K562 (cell line): ENCODE data around the gene RTN4. TPM values are rescaled to one million over a fixed set of nuclear protein-coding genes. Genes with fewer than 3 reads are reported as not detected.

Experiments
- ATAC-seq: fragments of 200-7000 bp; cut with Tn5 transposase; 3 replicates; pipeline ENCODE4 v1.9.1; 2020; ENCODE audit warnings: moderate library complexity
- BruUV-seq: library from RNA; stranded (reverse); fragments of 400-500 nt; replicated peaks from 2 replicates; lab custom pipeline; 2021; lab: Mats Ljungman, UMichigan
- CTCF ChIA-PET: fragments of 300-600 bp; formaldehyde crosslinking; extraction: SDS; loops from one replicate; lab custom pipeline; 2021; ENCODE audit warnings: low intra/inter-chr PET ratio; lab: Yijun Ruan, JAX
- POLR2A ChIA-PET: fragments of 300-600, 350-650 bp; sonication (Branson Sonifier 250); formaldehyde crosslinking; extraction: SDS; loops from one replicate; lab custom pipeline; 2021; ENCODE audit warnings: antibody characterized with exemption, inconsistent platforms; lab: Yijun Ruan, JAX
- DNase-seq, 4 experiments: peaks; one replicate each; pipeline versions ENCODE4 v3.0.0 to v3.0.0-alpha.2; 2011 to 2018; ENCODE audit warnings: low spot score in 3 of 4, mixed read lengths in 3 of 4; ENCODE audit errors: extremely low read depth in 1 of 4
- FAIRE-seq: peaks from 2 replicates; lab custom pipeline; 2011; peaks lifted over from hg19 to GRCh38; lab: Jason Lieb, UNC
- H2AFZ ChIP-seq: 2 replicates; pipeline ENCODE4 v1.6.0; 2011; ENCODE audit warnings: low read depth, low read length, control low read depth, inconsistent platforms
- H3K27ac ChIP-seq: fragments of 200-600 bp; 3 replicates; pipeline ENCODE4 v1.8.0; 2011; ENCODE audit warnings: low read depth, mild to moderate bottlenecking, control low read depth, inconsistent platforms, low read length, moderate library complexity, mixed read lengths; ENCODE audit errors: extremely low read depth
- H3K27me3 ChIP-seq, 2 experiments: fragments of 300-600 bp in 1 of 2; 2 replicates in 1 of 2; 3 replicates in 1 of 2; pipeline versions ENCODE4 v1.6.0 to v1.8.0; 2011; ENCODE audit warnings: inconsistent platforms in 2 of 2, low read length in 2 of 2, mild to moderate bottlenecking in 1 of 2, mixed read lengths in 1 of 2, moderate library complexity in 1 of 2; ENCODE audit not compliant: control insufficient read depth in 2 of 2, insufficient read depth in 2 of 2
- H3K36me3 ChIP-seq: fragments of 300-600 bp; 3 replicates; pipeline ENCODE4 v1.8.0; 2011; ENCODE audit warnings: mild to moderate bottlenecking, low read length, inconsistent platforms; ENCODE audit not compliant: control insufficient read depth, insufficient read depth
- H3K4me1 ChIP-seq, 2 experiments: fragments of 200-600 bp in 1 of 2; replicated peaks in 1 of 2; 2 replicates in 1 of 2; 3 replicates in 1 of 2; pipeline versions ENCODE4 v1.5.1 to v1.8.0; 2011; ENCODE audit warnings: inconsistent platforms in 2 of 2, low read length in 2 of 2, mild to moderate bottlenecking in 1 of 2, mixed read lengths in 1 of 2, moderate library complexity in 1 of 2; ENCODE audit not compliant: control insufficient read depth in 2 of 2, insufficient read depth in 2 of 2
- H3K4me2 ChIP-seq: 2 replicates; pipeline ENCODE4 v1.6.1; 2011; ENCODE audit warnings: low read length, control low read depth, inconsistent platforms, mixed read lengths; ENCODE audit not compliant: insufficient read depth
- H3K4me3 ChIP-seq: fragments of 200-600 bp; sonication (generic), shearing (Covaris generic); 2 replicates; pipeline ENCODE4 v1.5.1; 2016; ENCODE audit warnings: control low read depth, inconsistent platforms
- H3K79me2 ChIP-seq: fragments of 200-600 bp; 3 replicates; pipeline ENCODE4 v1.8.0; 2011; ENCODE audit warnings: low read length, inconsistent platforms; ENCODE audit not compliant: control insufficient read depth, insufficient read depth
- H3K9ac ChIP-seq, 2 experiments: 2 replicates each; pipeline versions ENCODE4 v1.6.0 to v1.6.1; 2011; ENCODE audit warnings: low read depth in 2 of 2, low read length in 2 of 2, control low read depth in 1 of 2, inconsistent platforms in 1 of 2, mild to moderate bottlenecking in 1 of 2, mixed read lengths in 1 of 2; ENCODE audit not compliant: insufficient read depth in 1 of 2
- H3K9me1 ChIP-seq: one replicate; pipeline ENCODE4 v1.6.0; 2011; ENCODE audit warnings: inconsistent platforms, mild to moderate bottlenecking, low read length, moderate library complexity; ENCODE audit not compliant: control insufficient read depth, insufficient read depth
- H3K9me3 ChIP-seq: replicated peaks from 2 replicates; pipeline ENCODE4 v1.5.1; 2011; ENCODE audit warnings: low read depth, low read length, inconsistent platforms; ENCODE audit not compliant: control insufficient read depth, insufficient read depth
- H4K20me1 ChIP-seq: replicated peaks from 2 replicates; pipeline ENCODE4 v1.6.1; 2011; ENCODE audit warnings: low read length, inconsistent platforms, mixed read lengths; ENCODE audit not compliant: control insufficient read depth, insufficient read depth
- CHCHD3 ChIP-seq: fragments of 250-450 bp; sonication (Bioruptor Pico); IDR thresholded peaks from 2 replicates; pipeline ENCODE4 v2.1.2; 2022; ENCODE audit warnings: mild to moderate bottlenecking
- CHD4 ChIP-seq: fragments of 200-600 bp; sonication (generic); IDR thresholded peaks from 3 replicates; pipeline ENCODE4 v1.6.1; 2012; ENCODE audit warnings: low read depth, mild to moderate bottlenecking, mixed read lengths, low read length, inconsistent platforms; ENCODE audit not compliant: insufficient read depth, insufficient replicate concordance, poor library complexity, severe bottlenecking
- COPS2 ChIP-seq: fragments of 450-650 bp; conservative IDR thresholded peaks from 2 replicates; pipeline ENCODE4 v1.6.1; 2016; ENCODE audit warnings: mild to moderate bottlenecking, moderate library complexity
- DNMT1 ChIP-seq: fragments of 450-650 bp; IDR thresholded peaks from 2 replicates; pipeline ENCODE4 v1.6.1; 2016; ENCODE audit warnings: antibody characterized with exemption, mild to moderate bottlenecking
- FOXK1 ChIP-seq: sonication (generic); formaldehyde crosslinking; IDR thresholded peaks from 2 replicates; pipeline ENCODE4 v1.8.0; 2022; ENCODE audit warnings: missing genetic modification reagents, mild to moderate bottlenecking, borderline replicate concordance
- GATA2 ChIP-seq: sonication (generic); formaldehyde crosslinking; IDR thresholded peaks from 2 replicates; pipeline ENCODE4 v1.4.0; 2020; ENCODE audit warnings: mild to moderate bottlenecking, missing genetic modification reagents
- HDAC2 ChIP-seq: fragments of 450-650 bp; IDR thresholded peaks from 2 replicates; pipeline ENCODE4 v1.6.1; 2016; ENCODE audit warnings: mild to moderate bottlenecking
- MECOM ChIP-seq: fragments of 250-450 bp; sonication (Bioruptor Pico); IDR thresholded peaks from 2 replicates; pipeline ENCODE4 v1.8.0; 2022; ENCODE audit warnings: inconsistent platforms
- MYNN ChIP-seq, 2 experiments: sonication (generic); formaldehyde crosslinking in 1 of 2; IDR thresholded peaks; 2 replicates each; pipeline versions ENCODE4 v1.5.0 to v1.6.1; 2016 to 2020; ENCODE audit warnings: antibody characterized with exemption in 1 of 2, missing genetic modification reagents in 1 of 2
- NCOA2 ChIP-seq, 2 experiments: fragments of 450-650 bp; IDR thresholded peaks; 2 replicates each; pipeline ENCODE4 v1.6.1; 2018; ENCODE audit warnings: mild to moderate bottlenecking in 2 of 2, moderate library complexity in 1 of 2; ENCODE audit not compliant: partially characterized antibody in 2 of 2
- NR1H2 ChIP-seq: sonication (generic); formaldehyde crosslinking; IDR thresholded peaks from 2 replicates; pipeline ENCODE4 v1.4.0; 2020; ENCODE audit warnings: mild to moderate bottlenecking, missing genetic modification reagents
- PHB ChIP-seq: fragments of 250-450 bp; sonication (Bioruptor Pico); IDR thresholded peaks from 2 replicates; pipeline ENCODE4 v1.5.0; 2021
- PTRF ChIP-seq: fragments of 450-650 bp; IDR thresholded peaks from 2 replicates; pipeline ENCODE4 v1.6.1; 2016; ENCODE audit warnings: mild to moderate bottlenecking, missing genetic modification characterization, missing compliant biosample characterization
- SNRNP70 ChIP-seq: fragments of 200-400 bp; formaldehyde crosslinking; optimal IDR thresholded peaks from 2 replicates; pipeline ENCODE3; 2017; ENCODE audit warnings: low read depth, low read length
- SRF ChIP-seq, 2 experiments: fragments of 250-450, 450-650 bp in 1 of 2; sonication (Bioruptor Pico) in 1 of 2; sonication (generic) in 1 of 2; formaldehyde crosslinking; IDR thresholded peaks; 2 replicates each; pipeline versions ENCODE4 v1.5.0 to v1.5.1; 2020 to 2022; ENCODE audit warnings: mild to moderate bottlenecking in 1 of 2, missing genetic modification reagents in 1 of 2
- TAL1 ChIP-seq: fragments of 450-650 bp; IDR thresholded peaks from 2 replicates; pipeline ENCODE4 v1.6.1; 2016; ENCODE audit warnings: mild to moderate bottlenecking
- TCF3 ChIP-seq: sonication (generic); formaldehyde crosslinking; IDR thresholded peaks from 2 replicates; pipeline ENCODE4 v1.4.0; 2020; ENCODE audit warnings: mild to moderate bottlenecking, missing genetic modification reagents
- TCFL5 ChIP-seq: fragments of 250-450 bp; sonication (Bioruptor Pico); conservative IDR thresholded peaks from 2 replicates; pipeline ENCODE4 v1.6.1; 2021; ENCODE audit warnings: mild to moderate bottlenecking, moderate library complexity, matching md5 sums
- ZNF212 ChIP-seq: fragments of 450-650 bp; formaldehyde crosslinking; IDR thresholded peaks from 2 replicates; pipeline ENCODE4 v1.4.0; 2020; ENCODE audit warnings: mild to moderate bottlenecking
- ZNF347 ChIP-seq: fragments of 450-650 bp; formaldehyde crosslinking; IDR thresholded peaks from 2 replicates; pipeline ENCODE4 v1.4.0; 2020; ENCODE audit warnings: low read depth, mild to moderate bottlenecking, moderate library complexity
- ZNF583 ChIP-seq: fragments of 250-450 bp; sonication (Bioruptor Pico); IDR thresholded peaks from 2 replicates; pipeline ENCODE4 v1.4.0; 2020
- ZNF655 ChIP-seq: fragments of 250-450 bp; sonication (Bioruptor Pico); IDR thresholded peaks from 2 replicates; pipeline ENCODE4 v1.5.0; 2021
- WGBS: fragments of 100-300 bp; shearing (Covaris generic); methylation state at CpG from one replicate; pipeline ENCODE4 v1.1.6; 2016; ENCODE audit warnings: low coverage, mixed read lengths; ENCODE audit not compliant: insufficient coverage; ENCODE audit errors: missing lambda C conversion rate; 5-methylcytosine and 5-hydroxymethylcytosine counted together
- in situ Hi-C: fragments of 300-500 bp; cut with MboI; formaldehyde crosslinking; loops from 4 replicates; pipeline ENCODE4 v1.15.0; 2018; ENCODE audit warnings: inconsistent platforms, mixed read lengths
- intact Hi-C: fragments of 100-400 bp; cut with micrococcal nuclease; formaldehyde crosslinking; loops from 2 replicates; pipeline ENCODE4 v1.14.2; 2022
- polyA plus RNA-seq, 8 experiments: library from polyadenylated mRNA; depleted of rRNA in 4 of 8; stranded (reverse) in 5 of 8; unstranded in 3 of 8; fragments of >200 nt; fragmentation: Nextera tagmentation in 2 of 8; fragmentation: Illumina TruSeq in 1 of 8; extraction: Ambion mirVana in 2 of 8; extraction: Trizol in 1 of 8; gene quantifications; 2 replicates each; pipeline versions ENCODE4 v1.2.1 to v1.2.3, GENCODE V29; 2011 to 2014; ENCODE audit warnings: inconsistent platforms in 1 of 8, missing spikeins in 1 of 8
- total RNA-seq, 7 experiments: library from RNA; depleted of rRNA in 6 of 7; stranded (reverse); fragments of >200 nt in 6 of 7; fragmentation: Illumina TruSeq in 2 of 7; extraction: Trizol in 2 of 7; gene quantifications; 2 replicates each; pipeline versions ENCODE4 v1.2.1 to v1.2.3, GENCODE V29; 2011 to 2021; ENCODE audit warnings: low replicate concordance in 1 of 7

The RTN4 gene
- total and polyA plus RNA-seq, 9 of the 15 experiments (the other 6 are each of a cell fraction or from before 2014, with no cell fraction given): 73.0 to 248 (median 116) TPM

DNA sequence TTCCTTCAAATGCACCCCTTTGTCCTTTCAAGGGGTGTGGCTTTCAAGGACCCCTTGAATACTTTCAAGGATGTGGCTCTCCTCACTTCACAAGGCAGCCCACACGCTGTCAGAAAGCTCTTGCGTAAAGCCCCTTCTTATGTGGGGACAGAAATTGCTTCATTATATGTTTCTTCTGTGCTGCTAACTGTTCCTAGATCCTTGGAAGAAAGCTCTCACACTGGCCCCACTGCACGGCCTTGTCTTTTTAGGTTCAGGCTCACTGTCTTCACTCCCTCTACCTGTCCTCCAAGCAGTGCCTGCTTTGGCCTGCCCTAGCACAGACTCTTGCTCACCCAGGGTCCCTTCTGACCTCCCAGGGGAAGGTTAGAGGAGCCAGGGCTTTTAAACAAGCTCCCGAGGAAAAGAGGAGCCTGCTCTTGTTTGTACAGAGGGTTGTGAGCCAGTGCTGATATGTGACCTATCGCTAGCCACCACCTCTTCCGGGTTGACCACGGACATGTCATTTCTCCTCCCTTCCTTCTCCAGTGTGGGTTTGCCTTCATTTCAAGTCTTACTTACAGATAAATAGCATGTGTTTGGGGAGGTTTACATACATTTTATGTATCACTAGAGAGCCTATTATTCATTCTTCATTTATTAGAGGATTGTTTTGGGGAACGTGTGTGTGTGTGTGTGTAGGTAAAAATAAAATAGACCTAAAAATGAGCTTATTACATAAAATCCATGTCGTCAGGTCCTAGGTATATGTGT, 94.7 kb downstream of the RTN4 start (continued):
- TF ChIP-seq CHD4 (no peak), ZNF583 (peak; percentile 63; the same call in 1 of the 2 replicates), ZNF347 (CRISPR knock-in tag) (no peak), PTRF (tag) (no peak), SNRNP70 (no peak), TCFL5 (CRISPR knock-in tag) (no peak)

DNA sequence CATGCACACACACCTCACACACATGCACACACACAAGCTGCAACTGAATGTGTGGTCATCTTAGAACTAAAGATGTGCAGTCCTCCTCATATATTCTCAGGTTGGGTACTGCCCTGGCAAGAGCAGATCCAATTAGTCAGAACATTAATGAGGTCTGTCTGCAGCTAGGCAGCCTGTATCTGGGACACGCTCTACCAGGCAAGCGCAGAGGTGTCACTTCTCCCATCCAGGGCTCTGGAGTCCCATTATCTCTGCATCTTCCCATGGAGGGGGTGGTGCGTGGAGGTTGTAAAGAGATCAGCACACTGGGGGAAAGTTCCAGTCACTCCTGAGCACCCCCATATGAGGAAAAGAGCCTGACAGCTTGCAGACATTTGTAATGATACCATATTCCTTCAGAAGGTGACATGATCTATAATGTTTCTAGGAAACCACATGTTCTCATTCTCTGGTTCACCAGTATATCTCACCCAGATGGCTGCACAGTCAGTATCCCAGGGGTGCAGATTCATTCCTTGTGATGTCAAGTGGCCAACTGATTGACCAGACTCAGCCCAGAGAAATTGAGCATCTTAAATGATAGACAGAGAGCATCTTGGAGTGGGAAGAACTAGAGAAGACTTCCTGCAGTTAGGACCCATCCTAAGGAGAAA, 95.4 kb downstream of the RTN4 start:
- H3K36me3 ChIP-seq: no peaks in the 10 kb centered on the region
- H3K79me2 ChIP-seq: no peaks in the 10 kb centered on the region
- peak overlapping the region; percentile 71 for H3K4me2 ChIP-seq
- in situ Hi-C loops (no loop called here), intact Hi-C loops (no loop called here)
- H3K27ac ChIP-seq: peak overlapping the region; percentile 93
- peak overlapping the region; percentile 90 for H2AFZ ChIP-seq
- H3K9ac ChIP-seq: peak overlapping the region; percentile 30 to 78; a peak in 3 of 4 replicates
- ChIA-PET POLR2A (interaction anchor here (0.5 to 2.7 kb wide), 8 partner anchors 11 to 269 kb away, joined by 3 to 16 read pairs (median 6); no protein-coding TSS in a partner anchor), CTCF (no interaction called here)
- FAIRE-seq: no peak
- H3K4me1 ChIP-seq: peaks cover 31 to 51% of the 10 kb centered on the region in 2 experiments
- peak in 2 of 4 experiments; percentile 24 to 56 for DNase-seq
- peak; percentile 5; the same call in 1 of the 3 replicates for ATAC-seq
- no peak overlapping the region for H3K4me3 ChIP-seq
- no TSS peak for BruUV-seq
- H4K20me1 ChIP-seq: no peaks in the 10 kb centered on the region
- H3K9me1 ChIP-seq: no peaks in the 10 kb centered on the region
- no peaks in the 10 kb centered on the region; a peak in 1 of 5 replicates for H3K27me3 ChIP-seq
- no peaks in the 10 kb centered on the region for H3K9me3 ChIP-seq
- WGBS: 64% methylated on average over 3 of the region's 3 CpGs
- TF ChIP-seq PHB (no peak), DNMT1 (no peak), MYNN (IDR thresholded peaks at IDR 0.05) (no peak), MYNN (CRISPR knock-in tag; IDR thresholded peaks at IDR 0.05) (no peak), SRF (CRISPR knock-in tag; IDR thresholded peaks at IDR 0.05) (no peak), TAL1 (peak; percentile 4; the same call in 1 of the 2 replicates), MECOM (no peak), TCF3 (CRISPR knock-in tag) (peak; percentile 12; the same call in 1 of the 2 replicates), COPS2 (no peak), ZNF212 (CRISPR knock-in tag) (no peak), FOXK1 (no peak), NCOA2 (IDR thresholded peaks at IDR 0.05; ENCODE audit: partially characterized antibody in 2 of 2) (no peak), ZNF655 (CRISPR knock-in tag) (no peak), HDAC2 (no peak), GATA2 (CRISPR knock-in tag) (peak; percentile 38; the same call in 1 of the 2 replicates), CHCHD3 (CRISPR knock-in tag) (no peak), NR1H2 (CRISPR knock-in tag) (no peak)
